Astrocyte (in vitro differentiated cells and primary cell): ENCODE results near the gene TRMT112. TPM values are rescaled to one million over a fixed set of nuclear protein-coding genes. Genes with fewer than 3 reads are reported as not detected.
"Not testable (repeated sequence)": the region's sequence is repeated elsewhere in the genome, so short reads cannot be mapped to it uniquely, and the experiment has no call there.

Source experiments
- DNase-seq: peaks from one replicate; pipeline ENCODE4 v3.0.0-alpha.2; 2010; ENCODE audit warnings: low read depth
- FAIRE-seq: peaks from 2 replicates; lab custom pipeline; 2011; peaks lifted over from hg19 to GRCh38; lab: Jason Lieb, UNC
- H2AFZ ChIP-seq: 2 replicates; pipeline ENCODE4 v1.6.0; 2012; ENCODE audit warnings: low read depth, low read length, inconsistent platforms
- H3K27ac ChIP-seq: 2 replicates; pipeline ENCODE4 v1.5.1; 2011; ENCODE audit warnings: low read depth, low read length, inconsistent platforms
- H3K27me3 ChIP-seq: 2 replicates; pipeline ENCODE4 v1.6.0; 2011; ENCODE audit warnings: low read length, inconsistent platforms; ENCODE audit not compliant: insufficient read depth
- H3K36me3 ChIP-seq: 2 replicates; pipeline ENCODE4 v1.5.1; 2011; ENCODE audit warnings: low read length, inconsistent platforms; ENCODE audit not compliant: insufficient read depth
- H3K4me1 ChIP-seq: 2 replicates; pipeline ENCODE4 v1.5.1; 2011; ENCODE audit warnings: low read length, inconsistent platforms; ENCODE audit not compliant: insufficient read depth
- H3K4me2 ChIP-seq: 2 replicates; pipeline ENCODE4 v1.6.0; 2012; ENCODE audit warnings: low read length, inconsistent platforms
- H3K4me3 ChIP-seq: 2 replicates; pipeline ENCODE4 v1.5.1; 2011; ENCODE audit warnings: low read depth, mild to moderate bottlenecking, low read length, inconsistent platforms; ENCODE audit not compliant: insufficient read depth
- H3K79me2 ChIP-seq: 2 replicates; pipeline ENCODE4 v1.6.0; 2012; ENCODE audit warnings: mild to moderate bottlenecking, low read length, inconsistent platforms; ENCODE audit not compliant: insufficient read depth
- H3K9ac ChIP-seq: 2 replicates; pipeline ENCODE4 v1.6.0; 2012; ENCODE audit warnings: mild to moderate bottlenecking, low read length, inconsistent platforms
- H3K9me3 ChIP-seq: 2 replicates; pipeline ENCODE4 v1.5.1; 2012; ENCODE audit warnings: low read depth, mild to moderate bottlenecking, low read length, inconsistent platforms; ENCODE audit not compliant: insufficient read depth
- H4K20me1 ChIP-seq: 2 replicates; pipeline ENCODE4 v1.6.0; 2012; ENCODE audit warnings: low read length, inconsistent platforms; ENCODE audit not compliant: insufficient read depth
- H3K27ac Mint-ChIP-seq: one replicate; pipeline ENCODE4 v1.8.0; 2021; ENCODE audit warnings: mild to moderate bottlenecking, mixed read lengths; ENCODE audit not compliant: unreplicated experiment
- H3K27me3 Mint-ChIP-seq: one replicate; pipeline ENCODE4 v1.8.0; 2021; ENCODE audit warnings: low read depth, mixed read lengths; ENCODE audit not compliant: unreplicated experiment
- H3K36me3 Mint-ChIP-seq: one replicate; pipeline ENCODE4 v1.8.0; 2021; ENCODE audit warnings: low read depth, mixed read lengths; ENCODE audit not compliant: unreplicated experiment
- H3K4me1 Mint-ChIP-seq: one replicate; pipeline ENCODE4 v1.8.0; 2021; ENCODE audit warnings: low read depth, mixed read lengths; ENCODE audit not compliant: unreplicated experiment
- H3K4me3 Mint-ChIP-seq: one replicate; pipeline ENCODE4 v1.8.0; 2021; ENCODE audit warnings: mild to moderate bottlenecking, moderate library complexity, mixed read lengths; ENCODE audit not compliant: unreplicated experiment
- H3K9me3 Mint-ChIP-seq: one replicate; pipeline ENCODE4 v1.8.0; 2021; ENCODE audit warnings: mild to moderate bottlenecking, mixed read lengths; ENCODE audit not compliant: unreplicated experiment
- CTCF ChIP-seq: IDR thresholded peaks from 2 replicates; pipeline ENCODE4 v1.5.1; 2011; ENCODE audit warnings: low read depth, mild to moderate bottlenecking, inconsistent platforms, low read length, moderate library complexity; ENCODE audit not compliant: insufficient read depth
- EZH2 ChIP-seq: IDR thresholded peaks from 2 replicates; pipeline ENCODE4 v1.6.1; 2012; ENCODE audit warnings: mild to moderate bottlenecking, low read length, inconsistent platforms; ENCODE audit not compliant: insufficient read depth
- total RNA-seq: library from RNA; stranded (reverse); gene quantifications from 2 replicates; pipeline ENCODE4 v1.2.1, GENCODE V29; 2021

TRMT112 gene
- total RNA-seq, 1 donor from 2014 or later = 146 TPM

GRCh38 chr11:64327993-64328392, 10.6 kb upstream of the TRMT112 start:
- Mint-ChIP-seq H3K27ac (no peak overlapping the region), H3K4me1 (peaks cover 10% of the 10 kb centered on the region), H3K4me3 (no peak overlapping the region), H3K27me3 (peaks cover 9% of the 10 kb centered on the region), H3K9me3 (peaks cover 2% of the 10 kb centered on the region), H3K36me3 (peaks cover 3% of the 10 kb centered on the region)
- Histone ChIP-seq H3K79me2 (no peaks in the 10 kb centered on the region), H3K27me3 (no peaks in the 10 kb centered on the region), H3K9ac (no peak overlapping the region), H3K36me3 (no peaks in the 10 kb centered on the region), H3K27ac (no peak overlapping the region), H3K4me3 (no peak overlapping the region), H3K4me2 (no peak overlapping the region), H3K4me1 (peaks cover 12% of the 10 kb centered on the region), H3K9me3 (no peaks in the 10 kb centered on the region), H2AFZ (no peak overlapping the region), H4K20me1 (peaks cover 4% of the 10 kb centered on the region)
- FAIRE-seq = no peak
- no peak for DNase-seq
- TF ChIP-seq CTCF (no peak), EZH2 (no peak)

- Histone ChIP-seq H3K27ac (no peak overlapping the region), H3K36me3 (no peaks in the 10 kb centered on the region), H2AFZ (no peak overlapping the region), H3K9me3 (no peaks in the 10 kb centered on the region), H3K4me3 (no peak overlapping the region), H3K4me1 (peaks cover 10% of the 10 kb centered on the region), H4K20me1 (peaks cover 10% of the 10 kb centered on the region), H3K27me3 (no peaks in the 10 kb centered on the region), H3K9ac (no peak overlapping the region), H3K4me2 (no peak overlapping the region), H3K79me2 (no peaks in the 10 kb centered on the region)
- Mint-ChIP-seq H3K36me3 (peaks cover 5% of the 10 kb centered on the region), H3K9me3 (peaks cover 2% of the 10 kb centered on the region), H3K27ac (no peak overlapping the region), H3K27me3 (peaks cover 9% of the 10 kb centered on the region), H3K4me3 (no peak overlapping the region), H3K4me1 (peaks cover 12% of the 10 kb centered on the region)
- DNase-seq (no peak), FAIRE-seq (no peak)
- no peak for TF ChIP-seq EZH2
These were observed 10.0 kb upstream of the TRMT112 start for GRCh38 chr11:64327375-64327774.

GRCh38 chr11:64324692-64325469, 7.5 kb upstream of the TRMT112 start:
- Mint-ChIP-seq H3K9me3 (peaks cover 2% of the 10 kb centered on the region), H3K4me3 (no peak overlapping the region)
- no peak for DNase-seq

GRCh38 chr11:64323984-64324383, 6.6 kb upstream of the TRMT112 start:
- not testable (repeated sequence) for H3K9ac ChIP-seq, H3K79me2 ChIP-seq, H3K4me2 ChIP-seq, H3K9me3 Mint-ChIP-seq, H2AFZ ChIP-seq, DNase-seq, H3K27ac ChIP-seq, H3K27me3 ChIP-seq, H3K27ac Mint-ChIP-seq, H3K36me3 ChIP-seq, H3K9me3 ChIP-seq, H3K4me3 ChIP-seq, FAIRE-seq, H3K4me1 ChIP-seq, H3K27me3 Mint-ChIP-seq, H3K4me3 Mint-ChIP-seq
- peaks cover 18% of the 10 kb centered on the region for H3K36me3 Mint-ChIP-seq
- H4K20me1 ChIP-seq = peaks cover 28% of the 10 kb centered on the region
- peaks cover 19% of the 10 kb centered on the region for H3K4me1 Mint-ChIP-seq

More at GRCh38 chr11:64324692-64325469, 7.5 kb upstream of the TRMT112 start:
- no peaks in the 10 kb centered on the region for H3K9me3 ChIP-seq
- no peak for FAIRE-seq
- no peak overlapping the region for H3K4me3 ChIP-seq
- peaks cover 28% of the 10 kb centered on the region for H4K20me1 ChIP-seq
- Mint-ChIP-seq H3K27ac (no peak overlapping the region), H3K27me3 (peaks cover 9% of the 10 kb centered on the region), H3K36me3 (peaks cover 18% of the 10 kb centered on the region), H3K4me1 (peaks cover 15% of the 10 kb centered on the region)
- no peaks in the 10 kb centered on the region for H3K27me3 ChIP-seq
- peaks cover 3% of the 10 kb centered on the region for H3K36me3 ChIP-seq
- TF ChIP-seq EZH2 (no peak), CTCF (no peak)
- peaks cover 3% of the 10 kb centered on the region for H3K4me1 ChIP-seq
- H3K79me2 ChIP-seq = no peaks in the 10 kb centered on the region
- H3K4me2 ChIP-seq = no peak overlapping the region
- H2AFZ ChIP-seq = no peak overlapping the region
- H3K27ac ChIP-seq = no peak overlapping the region
- no peak overlapping the region for H3K9ac ChIP-seq
